Astrocyte (in vitro differentiated cells and primary cell): ENCODE measurements around the gene ELP4. TPM values are rescaled to one million over a fixed set of nuclear protein-coding genes. Genes with fewer than 3 reads are reported as not detected.

ENCODE experiments used
- DNase-seq: peaks from one replicate; pipeline ENCODE4 v3.0.0-alpha.2; 2010; ENCODE audit warnings: low read depth
- FAIRE-seq: peaks from 2 replicates; lab custom pipeline; 2011; peaks lifted over from hg19 to GRCh38; lab: Jason Lieb, UNC
- H2AFZ ChIP-seq: 2 replicates; pipeline ENCODE4 v1.6.0; 2012; ENCODE audit warnings: low read depth, low read length, inconsistent platforms
- H3K27ac ChIP-seq: 2 replicates; pipeline ENCODE4 v1.5.1; 2011; ENCODE audit warnings: low read depth, low read length, inconsistent platforms
- H3K27me3 ChIP-seq: 2 replicates; pipeline ENCODE4 v1.6.0; 2011; ENCODE audit warnings: low read length, inconsistent platforms; ENCODE audit not compliant: insufficient read depth
- H3K36me3 ChIP-seq: 2 replicates; pipeline ENCODE4 v1.5.1; 2011; ENCODE audit warnings: low read length, inconsistent platforms; ENCODE audit not compliant: insufficient read depth
- H3K4me1 ChIP-seq: 2 replicates; pipeline ENCODE4 v1.5.1; 2011; ENCODE audit warnings: low read length, inconsistent platforms; ENCODE audit not compliant: insufficient read depth
- H3K4me2 ChIP-seq: 2 replicates; pipeline ENCODE4 v1.6.0; 2012; ENCODE audit warnings: low read length, inconsistent platforms
- H3K4me3 ChIP-seq: 2 replicates; pipeline ENCODE4 v1.5.1; 2011; ENCODE audit warnings: low read depth, mild to moderate bottlenecking, low read length, inconsistent platforms; ENCODE audit not compliant: insufficient read depth
- H3K79me2 ChIP-seq: 2 replicates; pipeline ENCODE4 v1.6.0; 2012; ENCODE audit warnings: mild to moderate bottlenecking, low read length, inconsistent platforms; ENCODE audit not compliant: insufficient read depth
- H3K9ac ChIP-seq: 2 replicates; pipeline ENCODE4 v1.6.0; 2012; ENCODE audit warnings: mild to moderate bottlenecking, low read length, inconsistent platforms
- H3K9me3 ChIP-seq: 2 replicates; pipeline ENCODE4 v1.5.1; 2012; ENCODE audit warnings: low read depth, mild to moderate bottlenecking, low read length, inconsistent platforms; ENCODE audit not compliant: insufficient read depth
- H4K20me1 ChIP-seq: 2 replicates; pipeline ENCODE4 v1.6.0; 2012; ENCODE audit warnings: low read length, inconsistent platforms; ENCODE audit not compliant: insufficient read depth
- H3K27ac Mint-ChIP-seq: one replicate; pipeline ENCODE4 v1.8.0; 2021; ENCODE audit warnings: mild to moderate bottlenecking, mixed read lengths; ENCODE audit not compliant: unreplicated experiment
- H3K27me3 Mint-ChIP-seq: one replicate; pipeline ENCODE4 v1.8.0; 2021; ENCODE audit warnings: low read depth, mixed read lengths; ENCODE audit not compliant: unreplicated experiment
- H3K36me3 Mint-ChIP-seq: one replicate; pipeline ENCODE4 v1.8.0; 2021; ENCODE audit warnings: low read depth, mixed read lengths; ENCODE audit not compliant: unreplicated experiment
- H3K4me1 Mint-ChIP-seq: one replicate; pipeline ENCODE4 v1.8.0; 2021; ENCODE audit warnings: low read depth, mixed read lengths; ENCODE audit not compliant: unreplicated experiment
- H3K4me3 Mint-ChIP-seq: one replicate; pipeline ENCODE4 v1.8.0; 2021; ENCODE audit warnings: mild to moderate bottlenecking, moderate library complexity, mixed read lengths; ENCODE audit not compliant: unreplicated experiment
- H3K9me3 Mint-ChIP-seq: one replicate; pipeline ENCODE4 v1.8.0; 2021; ENCODE audit warnings: mild to moderate bottlenecking, mixed read lengths; ENCODE audit not compliant: unreplicated experiment
- EZH2 ChIP-seq: IDR thresholded peaks from 2 replicates; pipeline ENCODE4 v1.6.1; 2012; ENCODE audit warnings: mild to moderate bottlenecking, low read length, inconsistent platforms; ENCODE audit not compliant: insufficient read depth
- total RNA-seq: library from RNA; stranded (reverse); gene quantifications from 2 replicates; pipeline ENCODE4 v1.2.1, GENCODE V29; 2021
- TF ChIP-seq, protein P1 (sequence below): IDR thresholded peaks from 2 replicates; pipeline ENCODE4 v1.5.1; 2011; ENCODE audit warnings: low read depth, mild to moderate bottlenecking, inconsistent platforms, low read length, moderate library complexity; ENCODE audit not compliant: insufficient read depth

ELP4 gene
- total RNA-seq, 1 donor from 2014 or later, result 12.9 TPM

DNA sequence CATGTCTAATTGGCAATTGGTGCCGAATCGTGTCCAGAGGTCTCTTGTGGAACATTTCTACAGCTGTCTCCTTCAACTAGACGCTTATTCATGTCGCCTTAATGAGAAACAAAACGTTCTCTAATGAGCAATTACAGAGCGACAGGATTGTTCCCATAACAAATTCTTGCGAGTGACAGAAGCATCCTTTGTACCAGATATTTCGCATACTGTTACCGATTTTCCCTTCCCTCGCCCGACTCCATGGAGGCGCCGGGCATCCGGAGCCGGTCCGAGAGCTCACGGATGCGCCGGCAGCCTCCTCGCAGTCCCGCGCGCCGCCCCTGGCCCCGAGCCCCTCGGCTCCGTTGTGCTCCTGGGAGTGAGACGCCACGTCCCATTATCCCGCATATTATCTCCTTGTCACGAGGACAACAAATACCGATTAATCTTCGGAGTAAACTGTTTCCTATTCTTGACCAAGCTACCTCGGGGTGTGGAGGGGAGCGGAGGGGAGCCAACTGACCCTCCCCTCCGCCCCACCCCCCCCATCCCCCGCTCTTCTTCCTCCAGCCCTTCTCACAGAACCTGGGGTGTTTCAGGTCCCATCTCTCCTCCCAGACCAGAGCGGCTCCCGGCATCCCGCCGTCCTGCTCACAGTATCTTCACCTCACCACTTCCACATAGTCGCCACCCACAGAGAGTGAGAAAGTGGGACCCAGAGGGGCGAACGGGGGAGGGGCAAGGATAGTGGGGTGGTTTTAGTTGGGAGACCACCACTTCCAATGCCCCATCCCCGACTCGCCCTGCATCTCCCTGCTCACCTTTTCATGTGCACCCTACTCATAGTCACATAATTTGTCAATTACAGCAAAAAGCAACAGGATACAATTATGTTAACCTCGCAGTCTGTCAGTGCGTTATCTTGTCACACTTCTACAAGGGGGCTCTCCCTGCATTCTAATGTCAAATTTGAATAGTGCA, 290.1 kb downstream of the ELP4 start:
- Histone ChIP-seq H3K4me2 (peak overlapping the region; percentile 68), H3K4me1 (peaks cover 21% of the 10 kb centered on the region), H2AFZ (peak overlapping the region; percentile 59), H3K4me3 (peak overlapping the region; percentile 9), H3K27ac (no peak overlapping the region), H3K9ac (peak overlapping the region; percentile 54), H3K79me2 (peaks cover 58% of the 10 kb centered on the region), H4K20me1 (peaks cover 8% of the 10 kb centered on the region), H3K27me3 (peaks cover 50% of the 10 kb centered on the region), H3K36me3 (peaks cover 2% of the 10 kb centered on the region), H3K9me3 (no peaks in the 10 kb centered on the region)
- no peak overlapping the region for H3K4me3 Mint-ChIP-seq
- H3K27me3 Mint-ChIP-seq, result peaks cover 86% of the 10 kb centered on the region
- no peak for DNase-seq
- H3K4me1 Mint-ChIP-seq, result peaks cover 2% of the 10 kb centered on the region
- peaks cover 37% of the 10 kb centered on the region for H3K9me3 Mint-ChIP-seq
- peaks cover 8% of the 10 kb centered on the region for H3K36me3 Mint-ChIP-seq
- no peak for FAIRE-seq
- TF ChIP-seq, protein P1, sequence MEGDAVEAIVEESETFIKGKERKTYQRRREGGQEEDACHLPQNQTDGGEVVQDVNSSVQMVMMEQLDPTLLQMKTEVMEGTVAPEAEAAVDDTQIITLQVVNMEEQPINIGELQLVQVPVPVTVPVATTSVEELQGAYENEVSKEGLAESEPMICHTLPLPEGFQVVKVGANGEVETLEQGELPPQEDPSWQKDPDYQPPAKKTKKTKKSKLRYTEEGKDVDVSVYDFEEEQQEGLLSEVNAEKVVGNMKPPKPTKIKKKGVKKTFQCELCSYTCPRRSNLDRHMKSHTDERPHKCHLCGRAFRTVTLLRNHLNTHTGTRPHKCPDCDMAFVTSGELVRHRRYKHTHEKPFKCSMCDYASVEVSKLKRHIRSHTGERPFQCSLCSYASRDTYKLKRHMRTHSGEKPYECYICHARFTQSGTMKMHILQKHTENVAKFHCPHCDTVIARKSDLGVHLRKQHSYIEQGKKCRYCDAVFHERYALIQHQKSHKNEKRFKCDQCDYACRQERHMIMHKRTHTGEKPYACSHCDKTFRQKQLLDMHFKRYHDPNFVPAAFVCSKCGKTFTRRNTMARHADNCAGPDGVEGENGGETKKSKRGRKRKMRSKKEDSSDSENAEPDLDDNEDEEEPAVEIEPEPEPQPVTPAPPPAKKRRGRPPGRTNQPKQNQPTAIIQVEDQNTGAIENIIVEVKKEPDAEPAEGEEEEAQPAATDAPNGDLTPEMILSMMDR, result no peak
- peak; percentile 40 for TF ChIP-seq EZH2
- H3K27ac Mint-ChIP-seq, result peak overlapping the region; percentile 75

DNA sequence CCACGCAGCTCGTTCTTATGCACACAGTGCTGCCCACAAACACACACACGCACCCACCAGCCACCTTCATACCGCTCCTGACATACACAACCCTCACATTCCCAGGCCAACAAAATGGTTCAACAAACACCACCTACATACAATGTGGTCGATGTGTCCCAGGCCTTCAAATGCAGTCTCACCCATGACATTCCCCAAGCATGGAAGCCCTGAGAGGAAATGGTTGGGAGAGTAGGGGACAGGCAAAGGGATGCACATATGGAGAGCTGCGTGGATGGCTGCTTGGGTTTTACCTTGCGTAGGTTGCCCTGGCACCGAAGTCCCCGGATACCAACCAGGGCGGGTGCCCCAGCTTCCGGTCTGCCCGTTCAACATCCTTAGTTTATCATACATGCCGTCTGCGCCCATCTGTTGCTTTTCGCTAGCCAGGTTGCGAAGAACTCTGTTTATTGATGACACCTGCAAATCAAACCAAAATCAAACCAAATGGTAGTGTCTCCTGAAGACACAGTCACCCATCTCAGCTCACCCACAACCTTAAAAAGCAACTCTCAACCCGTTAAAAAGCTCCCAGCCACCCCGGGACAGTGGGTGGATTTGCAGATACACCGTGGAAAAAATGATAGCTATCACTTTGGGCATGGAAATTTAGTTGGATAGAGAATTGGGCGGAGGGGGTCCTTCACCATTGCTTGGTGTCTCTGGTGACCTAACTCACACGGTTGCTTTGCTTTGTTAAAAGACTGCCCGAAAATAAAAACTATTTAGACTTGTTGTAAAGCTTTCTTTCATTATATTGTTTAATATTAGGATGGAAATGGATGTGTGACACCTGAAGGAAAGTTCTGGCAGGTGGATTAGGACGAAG, 291.1 kb downstream of the ELP4 start:
- peaks cover 2% of the 10 kb centered on the region for H3K4me1 Mint-ChIP-seq
- peaks cover 86% of the 10 kb centered on the region for H3K27me3 Mint-ChIP-seq
- peaks cover 57% of the 10 kb centered on the region for H3K27me3 ChIP-seq
- TF ChIP-seq, protein P1, result no peak
- TF ChIP-seq EZH2, result no peak
- FAIRE-seq (no peak), DNase-seq (no peak)
- peak overlapping the region; percentile 42 for H3K4me3 Mint-ChIP-seq
- H3K4me2 ChIP-seq, result peak overlapping the region; percentile 68
- no peaks in the 10 kb centered on the region for H3K9me3 ChIP-seq
- H3K79me2 ChIP-seq, result peaks cover 67% of the 10 kb centered on the region
- peaks cover 24% of the 10 kb centered on the region for H3K4me1 ChIP-seq
- H3K27ac Mint-ChIP-seq, result peak overlapping the region; percentile 75
- no peak overlapping the region for H3K27ac ChIP-seq
- no peak overlapping the region for H2AFZ ChIP-seq
- no peak overlapping the region for H3K4me3 ChIP-seq
- H3K9me3 Mint-ChIP-seq, result peaks cover 38% of the 10 kb centered on the region
- H3K36me3 ChIP-seq, result peaks cover 2% of the 10 kb centered on the region
- no peak overlapping the region for H3K9ac ChIP-seq
- peaks cover 8% of the 10 kb centered on the region for H4K20me1 ChIP-seq
- peaks cover 9% of the 10 kb centered on the region for H3K36me3 Mint-ChIP-seq
